Ureter (tissue), 1 donor: ENCODE data around the gene RUSC1. TPM values are rescaled to one million over a fixed set of nuclear protein-coding genes. Genes with fewer than 3 reads are reported as not detected.

Experiments used
- total RNA-seq: library from RNA; stranded (reverse); gene quantifications from one replicate; pipeline ENCODE4 v1.2.4, GENCODE V29; 2023
- donor health status: DM: yes; HTN: yes; CAD: no.

Gene RUSC1
- total RNA-seq, 1 donor from 2014 or later, result 31.4 TPM

Other genes starting within 250 kb of the RUSC1 start
- 1.1 TPM for gene EFNA3, start 242.1 kb upstream of the RUSC1 start, total RNA-seq
- gene EFNA1, start 193.0 kb upstream of the RUSC1 start, total RNA-seq, result 111 TPM
- gene SLC50A1, start 185.0 kb upstream of the RUSC1 start, total RNA-seq, result 63.4 TPM
- gene DPM3, start 180.4 kb upstream of the RUSC1 start, total RNA-seq, result 75.4 TPM
- gene KRTCAP2, start 147.6 kb upstream of the RUSC1 start, total RNA-seq, result 293 TPM
- 1.6 TPM for gene TRIM46, start 147.0 kb upstream of the RUSC1 start, total RNA-seq
- gene THBS3, start 113.0 kb upstream of the RUSC1 start, total RNA-seq, result 54.6 TPM
- gene MTX1, start 112.2 kb upstream of the RUSC1 start, total RNA-seq, result 31.6 TPM
- 21.8 TPM for gene ENTREP3, start 65.4 kb upstream of the RUSC1 start, total RNA-seq
- 62.6 TPM for gene SCAMP3, start 58.5 kb upstream of the RUSC1 start, total RNA-seq
- 80.5 TPM for gene CLK2, start 47.4 kb upstream of the RUSC1 start, total RNA-seq
- gene HCN3, start 43.4 kb upstream of the RUSC1 start, total RNA-seq, result 4.7 TPM
- gene PKLR, start 19.5 kb upstream of the RUSC1 start, total RNA-seq, result not detected
- gene FDPS, start 12.0 kb upstream of the RUSC1 start, total RNA-seq, result 124 TPM
- 88.5 TPM for gene ASH1L, start 241.9 kb downstream of the RUSC1 start, total RNA-seq